ENCODE results near the gene ACR.
"Not testable (repeated sequence)": the region's sequence is repeated elsewhere in the genome, so short reads cannot be mapped to it uniquely, and the experiment has no call there.

Gene ACR

DNA sequence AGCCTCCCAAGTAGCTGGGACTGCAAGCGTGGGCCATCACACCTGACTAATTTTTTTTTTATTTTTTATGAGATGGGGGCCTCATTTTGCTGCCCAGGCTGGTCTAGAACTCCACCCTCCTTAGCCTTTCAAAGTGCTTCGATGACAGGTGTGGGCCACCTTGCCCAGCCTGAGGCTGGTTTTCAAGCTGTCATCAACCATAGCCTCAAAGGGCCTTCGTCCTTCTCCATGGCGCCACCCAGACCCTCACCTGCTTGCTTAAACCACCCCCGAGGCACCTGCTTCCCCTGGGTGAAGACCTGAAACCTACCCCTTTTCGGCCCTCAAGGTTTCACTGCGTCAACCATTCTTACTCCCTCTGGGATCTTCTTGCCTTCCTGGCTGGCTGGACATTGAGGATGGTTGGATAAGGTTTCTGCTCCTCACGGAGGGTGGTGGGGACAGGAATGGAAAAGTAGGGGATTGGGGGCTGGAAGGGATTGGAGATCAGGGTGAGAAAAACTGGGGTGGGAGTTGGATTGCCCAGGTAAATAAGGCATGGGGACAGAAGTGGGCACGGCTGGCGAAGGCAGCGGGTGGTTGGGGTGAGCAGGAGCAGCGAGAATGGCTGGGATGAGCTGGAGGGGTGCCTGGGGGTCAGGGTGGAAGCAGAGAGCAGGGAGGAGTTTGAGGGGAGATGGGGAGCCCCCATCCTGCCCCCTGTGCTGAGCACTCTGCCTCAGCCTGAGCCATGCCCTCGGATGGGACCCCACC is 2.8 kb upstream of the ACR start:
- no peak for DNase-seq

DNA sequence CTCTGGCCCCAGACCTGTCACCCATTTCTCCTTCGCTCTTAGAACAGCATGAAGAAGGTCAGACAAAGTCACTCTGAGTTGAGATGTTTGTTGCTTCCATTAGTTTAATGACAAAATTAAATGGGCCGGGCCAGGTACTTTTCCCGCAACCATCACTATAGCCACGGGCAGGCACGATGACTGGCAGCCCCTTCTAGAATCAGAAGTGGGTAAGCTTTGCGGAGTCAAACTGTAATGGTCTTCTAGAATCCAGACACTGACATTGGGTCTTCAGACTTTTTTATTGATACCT is 2.3 kb upstream of the ACR start:
- no peak for DNase-seq

DNA sequence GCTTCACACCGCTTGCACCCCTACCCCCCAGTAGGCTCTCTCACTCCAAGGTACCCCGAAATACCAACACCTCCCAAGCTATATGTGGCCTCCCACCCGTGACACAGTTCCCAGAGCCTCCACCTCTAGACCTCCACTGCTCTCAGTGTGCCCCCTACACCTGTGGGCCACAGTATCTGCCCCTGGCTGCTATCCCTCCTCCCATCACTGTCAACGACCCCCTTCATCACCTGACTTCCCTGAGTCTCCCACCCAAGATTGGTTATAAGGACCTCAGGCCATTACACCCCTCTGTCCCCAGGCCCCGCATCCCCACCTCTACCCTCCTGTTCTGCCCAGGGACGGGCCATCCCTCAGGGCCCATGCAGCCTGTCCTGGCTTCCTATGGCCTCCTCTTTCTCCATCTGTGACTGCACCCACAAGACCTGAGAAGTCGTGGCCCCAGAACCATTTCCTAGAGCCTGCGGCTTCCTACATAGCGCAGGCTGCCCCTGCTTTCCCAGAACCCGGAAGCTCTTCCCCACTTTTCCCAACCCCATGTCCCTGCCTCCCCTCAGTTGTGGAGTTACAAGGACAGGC is 734 bp downstream of the ACR start:
- DNase-seq = no peak

DNA sequence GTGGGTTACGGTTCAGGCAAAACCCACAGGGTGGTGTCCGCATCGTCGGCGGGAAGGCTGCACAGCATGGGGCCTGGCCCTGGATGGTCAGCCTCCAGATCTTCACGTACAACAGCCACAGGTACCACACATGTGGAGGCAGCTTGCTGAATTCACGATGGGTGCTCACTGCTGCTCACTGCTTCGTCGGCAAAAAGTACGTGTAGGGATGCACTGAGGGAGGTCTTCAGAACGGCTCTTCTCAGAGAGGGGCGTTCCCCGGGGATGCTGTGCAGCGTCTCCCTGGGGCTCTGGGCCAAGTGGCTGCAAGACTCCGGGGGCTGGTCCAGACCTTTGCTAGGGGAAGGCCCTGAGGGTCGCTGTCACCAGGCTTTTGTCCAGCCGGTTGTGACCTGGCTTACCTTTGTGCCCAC is 1.3 kb downstream of the ACR start:
- DNase-seq = no peak

DNA sequence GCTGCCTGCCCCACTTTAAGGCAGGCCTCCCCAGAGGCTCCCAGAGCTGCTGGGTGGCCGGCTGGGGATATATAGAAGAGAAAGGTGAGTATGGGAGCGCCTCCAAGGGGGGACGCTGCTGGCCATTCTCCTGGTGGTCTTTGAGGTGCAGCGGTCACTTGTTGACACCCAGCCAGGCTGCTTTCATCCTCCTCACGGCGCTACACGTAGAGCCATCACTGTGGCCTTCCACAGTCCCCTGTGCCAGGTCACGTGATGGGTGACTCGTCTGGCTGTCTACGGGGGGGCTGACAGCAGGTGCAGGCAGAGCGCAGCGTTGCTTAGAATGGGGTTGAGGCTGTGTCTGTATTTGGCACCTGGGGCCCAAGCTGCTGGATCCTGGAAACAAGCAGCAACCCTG is 1.9 kb downstream of the ACR start:
- DNase-seq = no peak

DNA sequence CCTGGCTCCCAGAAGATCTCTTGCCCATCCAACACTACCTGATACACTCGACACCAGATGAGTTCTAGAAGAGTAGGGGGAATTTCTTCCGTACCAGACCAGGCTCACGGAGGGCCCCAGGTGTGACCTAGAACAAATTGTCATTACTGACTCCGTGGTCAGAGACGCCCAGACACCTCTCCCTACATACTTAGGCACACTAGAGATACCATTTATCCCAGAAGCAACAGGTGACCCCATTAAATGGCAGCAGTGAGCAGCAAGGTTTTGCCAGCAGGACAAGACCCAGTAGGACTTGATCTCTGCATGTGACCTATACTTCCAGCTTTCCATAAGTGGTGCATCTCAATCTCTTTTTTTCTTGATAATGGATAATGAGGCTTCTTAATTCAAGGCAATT is 2.7 kb downstream of the ACR start:
- DNase-seq = not testable (repeated sequence)

DNA sequence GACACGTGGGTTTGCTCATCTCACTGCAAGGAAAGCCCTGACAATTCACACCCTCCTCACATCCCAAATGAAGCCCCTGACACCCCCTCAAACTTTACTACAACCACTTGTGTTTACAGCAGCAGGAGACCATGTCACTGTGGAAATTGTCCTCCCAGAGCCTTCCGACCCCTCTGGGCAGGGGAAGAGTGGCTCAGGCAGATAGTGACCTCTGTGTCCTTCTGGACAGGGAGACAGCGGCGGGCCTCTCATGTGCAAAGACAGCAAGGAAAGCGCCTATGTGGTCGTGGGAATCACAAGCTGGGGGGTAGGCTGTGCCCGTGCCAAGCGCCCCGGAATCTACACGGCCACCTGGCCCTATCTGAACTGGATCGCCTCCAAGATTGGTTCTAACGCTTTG is 6.4 kb downstream of the ACR start:
- DNase-seq = not testable (repeated sequence)

DNA sequence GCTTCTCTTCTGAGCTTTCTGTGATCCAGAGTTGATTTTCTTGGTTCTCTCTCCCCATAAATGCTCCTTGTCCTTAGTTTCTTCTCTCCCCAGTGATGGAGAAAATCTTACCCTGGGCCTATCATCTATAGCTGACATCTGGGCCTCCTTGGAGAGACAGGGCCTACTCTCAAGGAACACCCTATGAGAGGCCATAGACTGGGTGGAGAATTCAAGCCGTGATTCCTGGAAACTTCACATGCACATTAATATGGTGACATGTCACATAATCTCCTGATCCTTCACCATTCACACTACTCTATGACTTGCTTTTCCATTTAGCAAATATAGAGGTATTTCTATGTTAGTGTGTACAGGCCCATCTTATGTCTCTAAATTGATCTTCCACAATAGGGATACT is 9.5 kb downstream of the ACR start:
- not testable (repeated sequence) for DNase-seq

DNA sequence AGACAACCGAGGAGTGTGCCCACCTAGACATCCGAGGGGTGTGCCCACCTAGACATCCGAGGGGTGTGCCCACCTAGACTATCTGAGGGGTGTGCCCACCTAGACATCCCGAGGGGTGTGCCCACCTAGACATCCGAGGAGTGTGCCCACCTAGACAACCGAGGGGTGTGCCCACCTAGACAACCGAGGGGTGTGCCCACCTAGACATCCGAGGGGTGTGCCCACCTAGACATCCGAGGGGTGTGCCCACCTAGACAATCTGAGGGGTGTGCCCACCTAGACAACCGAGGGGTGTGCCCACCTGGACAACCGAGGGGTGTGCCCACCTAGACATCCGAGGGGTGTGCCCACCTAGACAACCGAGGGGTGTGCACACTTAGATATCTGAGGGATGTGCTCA is 10.6 kb downstream of the ACR start:
- DNase-seq = not testable (repeated sequence)

DNA sequence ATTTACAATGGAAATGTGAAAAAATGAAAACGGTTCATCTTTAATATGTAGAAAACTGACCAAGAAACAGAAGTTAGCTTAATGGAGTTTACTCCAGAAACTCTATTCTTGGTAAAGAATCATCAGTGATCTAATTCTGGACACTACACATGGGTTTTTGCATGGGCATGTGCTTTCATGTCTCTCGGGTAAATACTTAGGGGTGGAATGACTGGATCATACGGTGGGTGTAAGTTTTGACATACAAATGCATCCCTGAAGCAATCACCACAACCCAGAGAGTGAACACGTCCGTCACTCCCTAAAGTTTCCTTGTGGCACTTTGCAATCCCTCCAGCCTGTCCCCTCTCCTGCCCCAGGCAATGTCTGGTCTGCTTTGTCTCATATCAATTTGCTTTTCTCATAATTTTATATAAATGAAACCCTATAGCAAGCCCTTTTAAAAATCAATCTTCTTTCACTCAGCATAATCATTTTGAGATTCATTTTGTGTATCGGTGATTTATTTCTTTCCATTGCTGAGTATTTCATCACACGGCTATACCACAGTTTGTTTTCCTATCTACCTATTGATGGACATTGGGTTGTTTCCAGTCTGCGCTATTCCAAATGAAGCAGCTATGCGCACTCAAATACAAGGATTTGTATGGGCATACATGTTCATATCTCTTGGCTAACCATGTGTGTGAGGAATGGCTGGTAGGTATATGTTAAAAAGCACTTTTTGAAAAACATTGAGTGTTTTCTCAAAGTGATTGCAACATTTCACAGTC is 11.5 kb downstream of the ACR start:
- not testable (repeated sequence) for DNase-seq

DNA sequence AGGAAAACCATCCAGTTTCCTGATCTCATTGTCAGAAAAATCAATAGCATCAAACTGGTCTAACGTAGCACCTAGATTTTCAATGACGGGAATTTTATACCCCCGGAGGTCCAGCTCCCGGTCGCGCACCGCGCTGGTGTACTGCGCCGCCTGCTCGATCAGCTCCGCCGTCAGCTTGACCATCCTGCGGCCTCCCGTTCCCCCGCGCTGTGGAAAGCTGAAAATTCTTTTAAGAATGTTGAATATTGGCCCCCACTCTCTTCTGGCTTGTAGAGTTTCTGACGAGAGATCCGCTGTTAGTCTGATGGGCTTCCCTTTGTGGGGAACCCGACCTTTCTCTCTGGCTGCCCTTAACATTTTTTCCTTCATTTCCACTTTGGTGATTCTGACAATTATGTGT is 17.2 kb downstream of the ACR start:
- DNase-seq = not testable (repeated sequence)

DNA sequence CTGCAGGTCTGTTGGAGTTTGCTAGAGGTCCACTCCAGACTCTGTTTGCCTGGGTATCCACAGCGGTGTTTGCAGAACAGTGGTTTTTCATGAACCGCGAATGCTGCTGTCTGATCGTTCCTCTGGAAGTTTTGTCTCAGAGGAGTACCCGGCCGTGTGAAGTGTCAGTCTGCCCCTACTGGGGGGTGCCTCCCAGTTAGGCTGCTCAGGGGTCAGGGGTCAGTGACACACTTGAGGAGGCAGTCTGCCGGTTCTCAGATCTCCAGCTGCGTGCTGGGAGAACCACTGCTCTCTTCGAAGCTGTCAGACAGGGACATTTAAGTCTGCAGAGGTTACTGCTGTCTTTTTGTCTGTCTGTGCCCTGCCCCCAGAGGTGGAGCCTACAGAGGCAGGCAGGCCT is 18.4 kb downstream of the ACR start:
- DNase-seq = peak; percentile 13

DNA sequence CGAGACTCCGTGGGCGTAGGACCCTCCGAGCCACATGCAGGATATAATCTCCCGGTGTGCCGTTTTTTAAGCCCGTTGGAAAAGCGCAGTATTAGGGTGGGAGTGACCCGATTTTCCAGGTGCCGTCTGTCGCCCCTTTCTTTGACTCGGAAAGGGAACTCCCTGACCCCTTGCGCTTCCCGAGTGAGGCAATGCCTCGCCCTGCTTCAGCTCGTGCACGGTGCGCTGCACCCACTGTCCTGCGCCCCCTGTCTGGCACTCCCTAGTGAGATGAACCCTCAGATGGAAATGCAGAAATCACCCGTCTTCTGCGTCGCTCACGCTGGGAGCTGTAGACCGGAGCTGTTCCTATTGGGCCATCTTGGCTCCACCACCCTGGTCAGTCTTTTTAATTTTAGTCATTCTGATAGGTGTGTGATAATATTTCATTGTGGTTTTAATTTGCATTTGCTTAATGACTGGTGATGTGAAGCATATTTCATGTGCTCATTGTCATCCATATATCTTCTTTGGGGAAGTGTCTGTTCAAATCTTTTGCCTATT is 19.0 kb downstream of the ACR start:
- DNase-seq = peak; percentile 76

DNA sequence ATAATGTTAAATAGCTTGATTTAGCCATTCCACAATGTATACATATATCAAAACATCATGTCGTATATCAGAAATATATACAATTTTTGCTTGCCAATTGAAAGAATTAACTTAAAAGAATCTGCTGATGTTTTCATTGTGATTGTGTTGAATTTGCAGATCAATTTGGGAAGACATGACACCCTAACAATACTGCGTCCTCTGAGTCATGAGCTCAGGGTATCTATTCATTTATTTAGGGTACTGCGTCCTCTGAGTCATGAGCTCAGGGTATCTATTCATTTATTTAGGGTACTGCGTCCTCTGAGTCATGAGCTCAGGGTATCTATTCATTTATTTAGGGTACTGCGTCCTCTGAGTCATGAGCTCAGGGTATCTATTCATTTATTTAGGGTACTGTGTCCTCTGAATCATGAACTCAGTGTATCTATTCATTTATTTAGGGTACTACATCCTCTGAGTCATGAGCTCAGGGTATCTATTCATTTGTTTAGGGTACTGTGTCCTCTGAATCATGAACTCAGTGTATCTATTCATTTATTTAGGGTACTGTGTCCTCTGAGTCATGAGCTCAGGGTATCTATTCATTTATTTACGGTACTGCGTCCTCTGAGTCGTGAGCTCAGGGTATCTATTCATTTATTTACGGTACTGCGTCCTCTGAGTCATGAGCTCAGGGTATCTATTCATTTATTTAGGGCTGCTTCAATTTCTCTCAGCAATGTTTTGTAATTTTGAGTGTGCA is 21.8 kb downstream of the ACR start:
- not testable (repeated sequence) for DNase-seq

DNA sequence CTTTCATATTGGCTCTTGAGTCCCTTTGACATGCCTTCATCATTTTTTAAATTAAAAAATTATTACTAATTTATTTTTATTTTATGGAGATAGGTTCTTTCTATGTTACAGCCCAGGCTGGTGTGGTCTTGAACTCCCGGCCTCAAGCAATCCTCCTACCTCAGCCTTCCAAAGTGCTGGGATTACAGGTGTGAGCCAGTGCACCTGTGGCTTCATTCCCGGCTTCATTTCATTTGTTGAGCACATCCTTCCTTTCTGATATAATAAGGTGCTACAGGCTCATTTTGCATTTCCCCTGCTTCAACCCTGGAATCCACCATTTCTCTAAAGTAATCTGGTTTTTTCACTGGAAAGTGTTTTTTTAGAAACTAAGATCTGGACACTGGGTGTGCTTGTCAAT is 23.8 kb downstream of the ACR start:
- DNase-seq = not testable (repeated sequence)

DNA sequence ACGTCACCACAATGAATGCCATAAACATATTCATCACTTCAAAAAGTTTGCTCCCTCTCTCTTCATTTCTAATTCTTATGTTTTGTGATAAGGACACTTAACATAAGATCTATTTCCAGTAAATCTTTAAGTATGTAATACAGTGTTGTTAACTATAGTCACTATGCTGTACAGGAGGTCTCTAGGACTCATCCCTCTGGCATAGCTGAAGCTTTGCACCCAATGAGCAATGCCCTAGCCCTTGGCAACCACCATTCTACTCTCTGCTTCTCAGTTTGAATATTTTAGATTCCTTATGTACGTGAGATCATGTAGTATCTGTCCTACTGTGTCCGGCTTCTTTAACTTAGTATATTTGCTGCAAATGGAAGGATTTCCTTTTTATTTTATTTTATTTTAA is 26.3 kb downstream of the ACR start:
- DNase-seq = not testable (repeated sequence)

DNA sequence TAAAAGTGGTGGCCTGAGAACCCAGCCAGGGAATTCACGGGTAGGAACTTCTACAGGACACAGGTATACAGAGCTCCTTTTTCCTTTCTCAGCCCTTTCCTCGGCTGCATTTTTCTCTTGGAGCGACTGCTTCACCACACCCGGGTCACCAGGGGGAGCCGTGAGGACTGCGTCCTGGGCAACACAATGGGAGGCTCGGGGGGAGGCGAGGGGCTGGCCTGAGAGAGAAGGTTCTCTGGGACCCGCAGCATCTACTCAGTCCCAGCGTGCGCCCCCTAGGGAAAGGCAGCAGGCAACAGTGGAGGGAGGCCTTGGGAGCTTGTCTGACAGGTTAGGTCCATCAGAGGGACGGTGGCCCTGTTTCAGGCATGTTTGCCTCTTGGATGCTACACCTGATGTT is 37.1 kb downstream of the ACR start:
- not testable (repeated sequence) for DNase-seq

DNA sequence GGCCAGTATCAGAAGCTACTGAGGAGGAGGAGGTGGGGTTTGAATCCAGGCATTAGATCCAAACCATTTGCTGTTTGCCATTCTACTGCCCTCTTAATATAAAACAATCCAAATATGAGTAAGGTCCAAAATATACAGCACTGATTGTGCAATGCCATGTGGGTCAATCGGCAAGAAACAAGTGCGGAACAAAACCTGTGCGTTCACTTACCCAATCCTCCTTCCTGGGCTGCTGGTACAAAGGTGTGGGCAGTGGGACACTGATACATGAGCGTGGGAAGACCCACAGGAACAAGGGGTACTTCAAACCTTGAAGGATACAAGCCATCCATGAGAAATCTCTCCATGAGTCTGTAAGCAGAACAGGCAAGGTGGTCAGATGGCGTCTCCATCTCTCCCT is 39.6 kb downstream of the ACR start:
- not testable (repeated sequence) for DNase-seq

DNA sequence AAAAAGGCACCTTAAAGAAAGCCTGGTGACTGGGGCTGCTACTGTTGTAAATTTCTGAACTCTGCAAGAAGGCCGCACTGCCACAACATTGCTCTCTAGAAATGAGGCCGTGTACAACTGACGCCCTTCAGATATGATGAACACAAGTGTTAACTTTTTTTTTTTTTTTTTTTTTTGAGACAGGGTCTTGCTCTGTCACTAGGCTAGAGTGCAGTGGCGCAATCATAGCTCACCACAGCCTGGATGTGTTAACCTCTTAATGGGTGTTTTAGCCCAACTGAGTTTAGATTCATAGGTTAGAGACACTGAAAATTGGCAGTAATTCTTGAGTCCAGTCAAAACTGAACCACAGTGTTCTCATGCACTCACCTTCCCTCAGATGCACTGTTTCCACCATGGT is 42.2 kb downstream of the ACR start:
- DNase-seq = not testable (repeated sequence)

DNA sequence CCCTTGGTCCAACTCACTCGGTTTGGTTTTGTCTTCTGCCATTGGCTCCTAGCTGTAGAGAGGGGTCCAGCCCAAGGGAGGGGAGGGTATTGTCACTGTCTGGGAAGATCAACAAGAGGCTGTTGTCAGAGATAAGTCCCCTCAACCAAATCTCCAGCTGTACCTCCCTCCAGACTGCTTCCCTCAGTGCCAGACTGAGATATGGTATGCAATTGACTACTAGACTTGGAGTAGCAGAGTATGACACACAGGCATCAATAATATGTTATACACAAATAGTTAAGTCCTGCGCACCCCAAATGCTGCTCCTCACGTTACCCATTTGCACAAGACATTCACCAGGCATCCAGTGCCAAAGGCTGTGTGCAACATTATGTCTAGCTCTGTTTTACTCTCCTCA is 44.2 kb downstream of the ACR start:
- not testable (repeated sequence) for DNase-seq

DNA sequence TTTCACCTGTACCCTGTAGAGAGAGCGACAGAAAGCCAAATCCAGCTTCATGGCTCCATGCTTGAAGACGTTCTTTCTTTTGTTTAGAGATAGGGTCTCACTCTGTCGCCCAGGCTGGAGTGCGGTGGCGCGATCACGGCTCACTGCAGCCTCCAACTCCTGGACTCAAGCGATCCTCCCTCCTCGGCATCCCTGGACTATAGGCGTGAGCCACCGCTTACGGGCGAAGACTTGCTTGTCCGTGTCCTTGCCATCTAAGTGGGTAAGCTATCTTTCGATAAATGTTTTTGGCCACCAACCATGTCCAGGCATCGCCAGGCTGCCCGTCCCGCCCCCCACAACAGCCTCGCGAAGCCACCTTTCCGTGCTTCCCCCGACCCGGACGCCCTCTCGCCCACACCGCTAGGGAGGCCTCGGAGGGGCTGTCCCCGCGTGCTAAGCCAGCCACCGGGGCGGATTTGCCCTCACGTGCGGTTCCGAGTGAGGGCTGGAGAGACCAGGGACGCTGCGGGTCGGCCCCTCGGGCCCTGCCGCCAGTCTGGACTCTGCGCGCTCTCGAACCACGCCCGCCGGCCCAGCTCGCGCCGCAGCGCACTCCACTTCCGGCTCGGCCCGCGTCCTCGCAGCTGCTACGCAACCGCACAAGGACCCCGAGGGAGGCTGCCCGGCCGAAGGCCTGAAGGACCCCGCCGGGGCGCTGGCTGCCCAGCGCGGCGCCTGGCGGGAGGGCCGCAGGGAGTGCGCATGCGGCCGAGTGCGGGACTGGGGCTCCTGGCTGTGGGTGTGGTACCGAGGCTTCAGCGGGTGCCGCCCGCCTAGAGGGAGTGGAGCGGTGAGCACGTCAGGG is 45.3 kb downstream of the ACR start, which contains the start of gene RABL2B:
TSS of gene RABL2B (minus strand) at position 604 of the 847 bp plus-strand sequence. CDS start 1,342 bp downstream, outside the sequence.
- DNase-seq = peak; percentile 92

DNA sequence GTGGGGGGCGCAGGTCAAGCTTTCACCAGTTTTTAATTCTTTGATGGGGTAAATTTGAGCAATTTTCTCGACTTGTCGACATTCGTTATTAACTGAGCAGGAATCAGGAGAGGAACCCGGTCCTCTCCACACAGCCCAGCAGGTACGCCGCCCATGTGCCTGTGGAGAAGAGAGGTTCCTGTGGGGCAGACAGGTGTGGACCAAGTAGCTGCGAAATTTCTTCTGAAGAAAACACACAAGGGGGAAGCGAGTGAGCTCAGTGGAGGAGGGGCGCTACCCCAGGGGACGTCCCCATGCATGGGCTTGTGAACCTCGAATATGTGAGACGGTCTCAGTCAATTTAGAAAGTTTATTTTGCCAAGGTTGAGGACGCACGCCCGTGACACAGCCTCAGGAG is 45.9 kb downstream of the ACR start:
- DNase-seq = peak; percentile 21

All from CD4-positive, alpha-beta T cell treated with Interleukin-21 for 1 hour (primary cell).